ENCODE results near the gene TEX11.

DNA sequence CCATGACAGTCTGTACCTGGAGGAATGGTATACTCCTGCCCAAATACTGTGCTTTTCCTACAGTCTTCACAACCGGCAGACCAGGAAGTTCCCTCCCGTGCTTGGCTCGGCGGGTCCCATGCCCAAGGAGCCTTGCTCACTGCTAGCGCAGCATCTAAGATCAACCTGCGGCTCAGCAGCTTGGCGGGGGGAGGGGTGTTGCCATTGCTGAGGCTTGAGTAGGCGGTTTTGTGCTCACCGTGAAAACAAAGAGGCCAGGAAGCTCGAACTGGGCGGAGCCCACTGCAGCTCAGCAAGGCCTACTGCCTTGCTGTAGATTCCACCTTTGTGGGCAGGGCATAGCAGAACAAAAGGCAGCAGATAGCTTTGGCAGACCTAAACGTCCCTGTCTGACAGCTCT, 152.7 kb downstream of the TEX11 start:
- TF ChIP-seq POLR2AphosphoS5 (IDR thresholded peaks at IDR 0.05) (no peak), POLR2A (IDR thresholded peaks at IDR 0.05) (no peak)
- TF ChIP-seq, protein P1, sequence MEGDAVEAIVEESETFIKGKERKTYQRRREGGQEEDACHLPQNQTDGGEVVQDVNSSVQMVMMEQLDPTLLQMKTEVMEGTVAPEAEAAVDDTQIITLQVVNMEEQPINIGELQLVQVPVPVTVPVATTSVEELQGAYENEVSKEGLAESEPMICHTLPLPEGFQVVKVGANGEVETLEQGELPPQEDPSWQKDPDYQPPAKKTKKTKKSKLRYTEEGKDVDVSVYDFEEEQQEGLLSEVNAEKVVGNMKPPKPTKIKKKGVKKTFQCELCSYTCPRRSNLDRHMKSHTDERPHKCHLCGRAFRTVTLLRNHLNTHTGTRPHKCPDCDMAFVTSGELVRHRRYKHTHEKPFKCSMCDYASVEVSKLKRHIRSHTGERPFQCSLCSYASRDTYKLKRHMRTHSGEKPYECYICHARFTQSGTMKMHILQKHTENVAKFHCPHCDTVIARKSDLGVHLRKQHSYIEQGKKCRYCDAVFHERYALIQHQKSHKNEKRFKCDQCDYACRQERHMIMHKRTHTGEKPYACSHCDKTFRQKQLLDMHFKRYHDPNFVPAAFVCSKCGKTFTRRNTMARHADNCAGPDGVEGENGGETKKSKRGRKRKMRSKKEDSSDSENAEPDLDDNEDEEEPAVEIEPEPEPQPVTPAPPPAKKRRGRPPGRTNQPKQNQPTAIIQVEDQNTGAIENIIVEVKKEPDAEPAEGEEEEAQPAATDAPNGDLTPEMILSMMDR (IDR thresholded peaks at IDR 0.05): no peak
